Activated CD8-positive, alpha-beta memory T cell treated with anti-CD3 and anti-CD28 coated beads, Interleukin-2, amount 10 ng/mL, durations not matched to agents 7 days and 5 days (primary cell): ENCODE measurements around the gene ADCY2. TPM values are rescaled to one million over a fixed set of nuclear protein-coding genes. Genes with fewer than 3 reads are reported as not detected.

Experiments
- ATAC-seq: fragments of 150-1000 bp; cut with Tn5 transposase; one replicate; pipeline ENCODE4 v1.10.0; 2021; ENCODE audit warnings: moderate library complexity
- CTCF ChIA-PET: fragments of 350-600 bp; sonication (Branson Sonifier 250); formaldehyde crosslinking; loops from one replicate; lab custom pipeline; 2021; ENCODE audit warnings: antibody characterized with exemption; lab: Charles Lee
- DNase-seq: peaks from one replicate; pipeline ENCODE4 v3.0.0-alpha.2; 2020
- H3K27ac Mint-ChIP-seq: one replicate; pipeline ENCODE4 v1.8.0; 2021; ENCODE audit warnings: mild to moderate bottlenecking, mixed read lengths
- H3K27me3 Mint-ChIP-seq: one replicate; pipeline ENCODE4 v1.8.0; 2021; ENCODE audit warnings: mixed read lengths
- H3K36me3 Mint-ChIP-seq: one replicate; pipeline ENCODE4 v1.8.0; 2021; ENCODE audit warnings: mild to moderate bottlenecking, mixed read lengths
- H3K4me1 Mint-ChIP-seq: one replicate; pipeline ENCODE4 v1.8.0; 2021; ENCODE audit warnings: mixed read lengths
- H3K4me3 Mint-ChIP-seq: one replicate; pipeline ENCODE4 v1.8.0; 2021; ENCODE audit warnings: mild to moderate bottlenecking, moderate library complexity, mixed read lengths
- H3K9me3 Mint-ChIP-seq: one replicate; pipeline ENCODE4 v1.8.0; 2022; ENCODE audit warnings: low read depth, mixed read lengths
- total RNA-seq, 2 experiments: library from RNA; stranded (reverse); gene quantifications; one replicate each; pipeline ENCODE4 v1.2.3, GENCODE V29; 2021

The ADCY2 gene
- total RNA-seq, 2 experiments from 2014 or later, result not detected

- Mint-ChIP-seq H3K27me3 (no peaks in the 10 kb centered on the region), H3K27ac (no peak overlapping the region), H3K4me1 (no peaks in the 10 kb centered on the region), H3K4me3 (no peak overlapping the region), H3K36me3 (no peaks in the 10 kb centered on the region), H3K9me3 (no peaks in the 10 kb centered on the region)
- CTCF ChIA-PET, result no interaction called here
- DNase-seq, result no peak
- no peak for ATAC-seq
These were observed 294.6 kb downstream of the ADCY2 start for GRCh38 chr5:7690557-7690956.

GRCh38 chr5:7705261-7705660 is 309.3 kb downstream of the ADCY2 start:
- no peaks in the 10 kb centered on the region for H3K4me1 Mint-ChIP-seq
- CTCF ChIA-PET, result no interaction called here

GRCh38 chr5:7705736-7706135 is 309.8 kb downstream of the ADCY2 start:
- CTCF ChIA-PET, result no interaction called here
- Mint-ChIP-seq H3K27ac (no peak overlapping the region), H3K4me3 (no peak overlapping the region), H3K36me3 (no peaks in the 10 kb centered on the region), H3K4me1 (no peaks in the 10 kb centered on the region), H3K27me3 (no peaks in the 10 kb centered on the region), H3K9me3 (no peaks in the 10 kb centered on the region)
- ATAC-seq, result no peak
- DNase-seq, result no peak

More at GRCh38 chr5:7705261-7705660, 309.3 kb downstream of the ADCY2 start:
- H3K27me3 Mint-ChIP-seq, result no peaks in the 10 kb centered on the region
- no peaks in the 10 kb centered on the region for H3K36me3 Mint-ChIP-seq
- DNase-seq (no peak), ATAC-seq (no peak)
- no peaks in the 10 kb centered on the region for H3K9me3 Mint-ChIP-seq
- no peak overlapping the region for H3K4me3 Mint-ChIP-seq
- H3K27ac Mint-ChIP-seq, result no peak overlapping the region

- no peaks in the 10 kb centered on the region for H3K27me3 Mint-ChIP-seq
- CTCF ChIA-PET, result no interaction called here
- no peak overlapping the region for H3K27ac Mint-ChIP-seq
- H3K4me3 Mint-ChIP-seq, result no peak overlapping the region
- no peaks in the 10 kb centered on the region for H3K4me1 Mint-ChIP-seq
- H3K36me3 Mint-ChIP-seq, result no peaks in the 10 kb centered on the region
- ATAC-seq (no peak), DNase-seq (no peak)
- no peaks in the 10 kb centered on the region for H3K9me3 Mint-ChIP-seq
These were observed 310.3 kb downstream of the ADCY2 start for GRCh38 chr5:7706256-7706655.

GRCh38 chr5:7714119-7714518 is 318.2 kb downstream of the ADCY2 start:
- ATAC-seq, result no peak
- no peaks in the 10 kb centered on the region for H3K36me3 Mint-ChIP-seq
- H3K27me3 Mint-ChIP-seq, result peaks cover 2% of the 10 kb centered on the region

GRCh38 chr5:7714697-7715096 is 318.8 kb downstream of the ADCY2 start:
- no peaks in the 10 kb centered on the region for H3K36me3 Mint-ChIP-seq
- H3K27ac Mint-ChIP-seq, result no peak overlapping the region
- no peak for ATAC-seq
- no peak for DNase-seq
- no peaks in the 10 kb centered on the region for H3K4me1 Mint-ChIP-seq
- no peak overlapping the region for H3K4me3 Mint-ChIP-seq
- H3K9me3 Mint-ChIP-seq, result no peaks in the 10 kb centered on the region
- peaks cover 2% of the 10 kb centered on the region for H3K27me3 Mint-ChIP-seq
- CTCF ChIA-PET, result no interaction called here

More at GRCh38 chr5:7714119-7714518, 318.2 kb downstream of the ADCY2 start:
- H3K9me3 Mint-ChIP-seq, result no peaks in the 10 kb centered on the region
- no peaks in the 10 kb centered on the region for H3K4me1 Mint-ChIP-seq
- no peak overlapping the region for H3K27ac Mint-ChIP-seq
- no peak overlapping the region for H3K4me3 Mint-ChIP-seq
- DNase-seq, result no peak
- CTCF ChIA-PET, result no interaction called here

GRCh38 chr5:7717691-7718090 is 321.8 kb downstream of the ADCY2 start:
- Mint-ChIP-seq H3K27ac (no peak overlapping the region), H3K4me1 (no peaks in the 10 kb centered on the region), H3K27me3 (peaks cover 2% of the 10 kb centered on the region), H3K9me3 (no peaks in the 10 kb centered on the region), H3K36me3 (no peaks in the 10 kb centered on the region), H3K4me3 (no peak overlapping the region)
- ATAC-seq (no peak), DNase-seq (no peak)
- CTCF ChIA-PET, result no interaction called here

GRCh38 chr5:7728076-7728475 is 332.1 kb downstream of the ADCY2 start:
- Mint-ChIP-seq H3K27ac (no peak overlapping the region), H3K27me3 (peaks cover 3% of the 10 kb centered on the region), H3K9me3 (no peaks in the 10 kb centered on the region), H3K4me1 (no peaks in the 10 kb centered on the region), H3K4me3 (no peak overlapping the region), H3K36me3 (no peaks in the 10 kb centered on the region)
- no peak for DNase-seq
- CTCF ChIA-PET, result interaction anchor here (1.1 kb wide), 1 partner anchor 18 kb away, joined by 3 read pairs; no protein-coding TSS in a partner anchor
- no peak for ATAC-seq

GRCh38 chr5:7741415-7742065 is 345.6 kb downstream of the ADCY2 start:
- ATAC-seq, result no peak
- no peaks in the 10 kb centered on the region for H3K36me3 Mint-ChIP-seq
- H3K4me1 Mint-ChIP-seq, result no peaks in the 10 kb centered on the region
- no peak overlapping the region for H3K4me3 Mint-ChIP-seq
- no peak overlapping the region for H3K27ac Mint-ChIP-seq
- no peaks in the 10 kb centered on the region for H3K27me3 Mint-ChIP-seq
- DNase-seq, result no peak
- CTCF ChIA-PET, result no interaction called here
- no peaks in the 10 kb centered on the region for H3K9me3 Mint-ChIP-seq

GRCh38 chr5:7742241-7742656 is 346.3 kb downstream of the ADCY2 start:
- no peak for DNase-seq
- no peaks in the 10 kb centered on the region for H3K36me3 Mint-ChIP-seq
- no peaks in the 10 kb centered on the region for H3K9me3 Mint-ChIP-seq
- ATAC-seq, result no peak
- no peaks in the 10 kb centered on the region for H3K4me1 Mint-ChIP-seq
- no peak overlapping the region for H3K4me3 Mint-ChIP-seq
- CTCF ChIA-PET, result no interaction called here
- H3K27me3 Mint-ChIP-seq, result no peaks in the 10 kb centered on the region
- no peak overlapping the region for H3K27ac Mint-ChIP-seq

GRCh38 chr5:7745882-7746610 is 350.1 kb downstream of the ADCY2 start:
- ATAC-seq (no peak), DNase-seq (peak; percentile 45)
- CTCF ChIA-PET, result interaction anchor here (0.9 to 2.0 kb wide), 5 partner anchors 9 to 927 kb away, joined by 3 to 15 read pairs (median 3); no protein-coding TSS in a partner anchor
- Mint-ChIP-seq H3K36me3 (no peaks in the 10 kb centered on the region), H3K9me3 (no peaks in the 10 kb centered on the region), H3K27me3 (no peaks in the 10 kb centered on the region), H3K27ac (no peak overlapping the region), H3K4me3 (no peak overlapping the region), H3K4me1 (no peaks in the 10 kb centered on the region)

- Mint-ChIP-seq H3K4me3 (no peak overlapping the region), H3K27ac (no peak overlapping the region), H3K36me3 (no peaks in the 10 kb centered on the region), H3K4me1 (no peaks in the 10 kb centered on the region), H3K27me3 (peaks cover 3% of the 10 kb centered on the region), H3K9me3 (no peaks in the 10 kb centered on the region)
- DNase-seq (no peak), ATAC-seq (no peak)
- CTCF ChIA-PET, result no interaction called here
These were observed 351.8 kb downstream of the ADCY2 start for GRCh38 chr5:7747728-7748127.

- no peaks in the 10 kb centered on the region for H3K36me3 Mint-ChIP-seq
- H3K27me3 Mint-ChIP-seq, result peaks cover 10% of the 10 kb centered on the region
- H3K4me1 Mint-ChIP-seq, result no peaks in the 10 kb centered on the region
- ATAC-seq (no peak), DNase-seq (no peak)
- CTCF ChIA-PET, result no interaction called here
- H3K4me3 Mint-ChIP-seq, result no peak overlapping the region
- no peaks in the 10 kb centered on the region for H3K9me3 Mint-ChIP-seq
- no peak overlapping the region for H3K27ac Mint-ChIP-seq
These were observed 353.7 kb downstream of the ADCY2 start for GRCh38 chr5:7749626-7750025.

GRCh38 chr5:7751874-7752273 is 355.9 kb downstream of the ADCY2 start:
- no peak overlapping the region for H3K4me3 Mint-ChIP-seq
- no peak for DNase-seq
- H3K9me3 Mint-ChIP-seq, result no peaks in the 10 kb centered on the region
- CTCF ChIA-PET, result no interaction called here
- H3K27me3 Mint-ChIP-seq, result peaks cover 16% of the 10 kb centered on the region
- H3K36me3 Mint-ChIP-seq, result no peaks in the 10 kb centered on the region
- ATAC-seq, result no peak
- H3K4me1 Mint-ChIP-seq, result no peaks in the 10 kb centered on the region
- no peak overlapping the region for H3K27ac Mint-ChIP-seq
